ENCODE data around the gene FBRSL1.
"Not testable (repeated sequence)": the region's sequence is repeated elsewhere in the genome, so short reads cannot be mapped to it uniquely, and the experiment has no call there.

The FBRSL1 gene

DNA sequence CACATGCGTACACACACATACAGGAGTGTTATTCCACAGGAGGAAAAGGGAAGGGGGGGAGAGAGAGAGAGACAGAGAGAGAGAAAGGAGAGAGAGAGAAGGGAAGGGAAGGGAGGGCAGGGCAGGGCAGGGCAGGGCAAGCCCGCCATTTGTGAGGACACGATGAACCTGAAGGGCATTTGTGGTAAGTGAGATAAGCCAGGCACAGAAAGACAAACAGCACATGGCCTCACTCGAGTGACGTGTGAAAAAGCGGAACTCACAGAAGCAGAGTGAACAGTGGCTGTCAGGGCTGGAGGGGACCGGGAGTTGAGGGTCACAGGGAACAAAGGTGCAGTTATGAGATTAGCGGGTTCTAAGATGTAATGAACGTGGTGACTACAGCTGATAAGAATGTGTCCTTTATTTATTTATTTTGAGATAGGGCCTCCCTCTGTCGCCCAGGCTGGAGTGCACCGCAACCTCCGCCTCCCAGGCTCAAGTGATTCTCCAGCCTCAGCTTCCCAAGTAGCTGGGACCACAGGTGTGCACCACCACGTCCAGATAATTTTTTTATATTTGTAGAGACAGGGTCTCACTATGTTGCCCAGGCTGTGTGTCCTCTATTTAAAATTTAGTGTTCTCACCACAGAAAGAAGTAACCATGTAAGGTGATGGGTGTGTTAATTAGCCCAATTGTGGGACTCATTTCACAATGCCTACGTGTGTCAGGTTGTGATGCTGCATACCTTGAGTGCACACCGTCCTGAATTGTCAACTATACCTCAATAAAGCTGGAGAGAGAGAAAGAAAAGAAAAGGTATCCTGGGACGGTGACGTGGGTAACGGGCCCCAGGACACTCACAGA, 18.7 kb upstream of the FBRSL1 start:
- DNase-seq (ENCODE audit: low read depth) = no peak

DNA sequence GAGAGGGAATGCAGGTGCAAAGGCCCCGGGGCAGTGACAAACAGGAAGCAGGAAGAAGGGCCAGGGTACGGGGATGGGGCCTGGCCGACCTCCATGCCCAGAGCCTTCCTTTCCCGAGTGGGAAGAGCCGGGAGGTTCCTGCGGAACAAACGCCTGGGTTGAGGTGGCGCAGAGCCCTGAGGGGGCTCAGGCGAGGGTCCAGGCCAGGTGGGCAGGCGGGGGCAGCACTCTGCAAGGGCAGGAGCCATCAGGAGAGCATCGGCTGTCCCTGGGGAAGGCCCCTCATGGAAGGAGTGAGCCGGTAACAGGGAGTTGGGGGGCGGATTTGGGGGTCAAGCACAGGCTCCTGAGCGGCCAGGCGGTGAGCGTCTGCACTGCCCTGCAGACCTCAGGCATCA, 18.1 kb upstream of the FBRSL1 start:
- no peak for DNase-seq (ENCODE audit: low read depth)

DNA sequence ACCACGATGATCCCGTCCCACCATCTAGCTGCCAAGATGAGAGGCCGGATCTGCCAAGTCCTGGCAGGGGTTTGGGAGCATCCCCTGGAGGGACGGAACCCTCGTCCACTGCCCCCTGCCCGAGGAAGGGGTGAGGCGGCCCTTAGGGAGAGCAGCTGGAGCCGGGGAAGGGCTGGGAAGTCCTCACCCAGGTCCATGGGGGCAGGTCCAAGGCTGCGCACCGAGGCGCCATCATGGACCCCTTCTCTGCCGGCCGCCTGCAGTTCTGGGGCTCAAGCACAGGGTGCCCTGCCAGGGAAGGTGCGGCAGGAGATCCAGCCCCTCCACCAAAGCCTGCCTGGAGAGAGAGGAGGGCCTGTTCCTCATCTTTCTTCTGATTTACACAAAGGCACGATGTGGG, 17.6 kb upstream of the FBRSL1 start:
- DNase-seq (ENCODE audit: low read depth) = no peak

DNA sequence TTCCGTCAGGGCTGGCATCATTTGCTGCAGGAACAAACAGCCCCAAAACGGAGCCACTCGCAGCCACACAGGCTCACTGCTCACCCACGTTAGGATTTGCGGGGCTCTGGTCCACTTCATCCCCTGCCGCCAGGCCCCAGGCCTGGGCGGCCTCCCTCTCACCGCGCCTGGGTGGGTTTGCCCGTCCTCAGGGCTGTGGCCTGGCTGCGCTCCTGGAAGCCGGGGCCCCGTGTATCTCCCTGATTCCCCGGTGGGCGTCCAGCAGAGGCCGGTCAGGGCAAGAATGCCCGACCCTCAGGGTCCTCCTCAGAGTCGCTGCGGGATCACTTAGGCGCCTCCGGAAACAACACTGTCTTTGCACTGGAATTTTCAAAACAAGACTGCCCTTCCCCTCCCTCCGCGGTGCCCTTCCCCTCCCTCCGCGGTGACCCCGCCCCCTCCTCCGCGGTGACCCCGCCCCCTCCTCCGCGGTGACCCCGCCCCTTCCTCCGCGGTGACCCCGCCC, 15.7 kb upstream of the FBRSL1 start:
- no peak for DNase-seq (ENCODE audit: low read depth)

DNA sequence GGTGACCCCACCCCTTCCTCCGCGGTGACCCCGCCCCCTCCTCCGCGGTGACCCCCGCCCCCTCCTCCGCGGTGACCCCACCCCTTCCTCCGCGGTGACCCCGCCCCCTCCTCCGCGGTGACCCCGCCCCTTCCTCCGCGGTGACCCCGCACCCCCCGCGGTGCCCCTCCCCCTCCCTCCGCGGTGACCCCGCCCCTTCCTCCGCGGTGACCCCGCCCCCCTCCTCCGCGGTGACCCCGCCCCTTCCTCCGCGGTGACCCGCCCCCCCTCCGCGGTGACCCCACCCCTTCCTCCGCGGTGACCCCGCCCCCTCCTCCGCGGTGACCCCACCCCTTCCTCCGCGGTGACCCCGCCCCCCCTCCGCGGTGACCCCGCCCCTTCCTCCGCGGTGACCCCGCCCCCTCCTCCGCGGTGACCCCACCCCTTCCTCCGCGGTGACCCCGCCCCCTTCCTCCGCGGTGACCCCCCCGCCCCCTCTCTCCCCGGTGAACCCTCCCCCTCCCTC, 15.1 kb upstream of the FBRSL1 start:
- not testable (repeated sequence) for DNase-seq (ENCODE audit: low read depth)

DNA sequence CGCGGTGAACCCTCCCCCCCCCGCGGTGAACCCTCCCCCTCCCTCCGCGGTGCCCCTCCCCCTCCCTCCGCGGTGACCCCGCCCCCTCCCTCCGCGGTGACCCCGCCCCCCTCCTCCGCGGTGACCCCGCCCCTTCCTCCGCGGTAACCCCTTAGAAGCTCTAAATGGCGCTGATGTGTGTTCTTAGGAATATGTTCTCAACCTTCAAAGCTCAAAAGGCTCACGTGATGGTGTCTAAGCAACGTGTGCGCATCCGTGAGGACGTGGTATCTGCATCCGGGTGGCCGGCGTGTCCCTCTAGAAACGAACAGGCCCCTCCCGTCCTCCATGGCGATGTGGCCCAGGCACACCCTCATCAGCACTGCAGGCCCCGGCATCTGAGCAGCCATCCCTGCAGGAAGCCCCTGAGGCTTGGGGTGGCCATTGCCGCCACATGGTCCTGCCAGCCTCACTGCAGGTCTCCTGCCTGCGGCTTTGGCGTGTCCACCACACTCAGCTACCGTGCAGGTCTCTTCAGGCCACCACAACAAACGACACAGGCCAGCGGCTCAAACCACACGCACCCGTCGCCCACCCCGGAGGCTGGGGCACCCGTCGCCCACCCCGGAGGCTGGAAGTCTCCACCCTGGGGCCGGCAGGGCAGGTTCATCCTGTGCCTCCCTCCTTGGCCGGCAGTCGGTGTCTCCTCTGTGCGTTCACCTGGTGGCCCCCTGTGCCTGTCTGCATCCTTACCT, 14.5 kb upstream of the FBRSL1 start:
- no peak for DNase-seq (ENCODE audit: low read depth)

DNA sequence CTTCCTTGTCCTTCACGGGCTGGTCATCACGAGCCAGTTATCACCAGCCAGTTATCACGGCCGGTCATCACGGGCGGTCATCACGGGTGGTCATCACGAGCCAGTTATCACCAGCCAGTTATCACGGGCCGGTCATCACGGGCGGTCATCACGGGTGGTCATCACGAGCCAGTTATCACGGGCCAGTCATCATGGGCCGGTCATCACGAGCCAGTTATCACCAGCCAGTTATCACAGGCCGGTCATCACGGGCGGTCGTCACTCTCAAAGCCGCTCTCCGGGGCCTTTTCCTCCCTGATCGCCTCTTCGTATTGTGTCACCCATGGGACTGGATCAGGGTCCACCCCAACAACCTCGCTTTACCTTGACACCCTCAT, 13.9 kb upstream of the FBRSL1 start:
- no peak for DNase-seq (ENCODE audit: low read depth)

DNA sequence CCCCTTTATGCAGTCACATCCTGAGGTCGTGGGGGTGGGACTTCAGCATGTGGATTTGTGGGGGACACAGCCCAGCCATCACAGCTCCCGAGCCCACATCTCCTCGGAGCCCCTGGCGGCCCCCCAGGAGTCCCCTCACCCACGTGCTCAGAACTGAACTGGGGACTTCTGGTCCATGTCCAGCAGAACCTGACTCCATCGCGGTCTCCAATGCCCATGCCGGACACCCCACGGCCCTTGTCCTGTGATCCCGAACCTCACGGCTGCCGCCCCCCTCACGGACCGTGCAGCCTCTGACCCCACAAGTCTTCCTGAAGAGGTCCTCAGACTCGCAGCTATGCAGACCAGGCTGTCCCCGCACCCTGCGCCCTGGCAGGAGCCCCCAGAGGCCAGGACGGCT, 13.5 kb upstream of the FBRSL1 start:
- no peak for DNase-seq (ENCODE audit: low read depth)

DNA sequence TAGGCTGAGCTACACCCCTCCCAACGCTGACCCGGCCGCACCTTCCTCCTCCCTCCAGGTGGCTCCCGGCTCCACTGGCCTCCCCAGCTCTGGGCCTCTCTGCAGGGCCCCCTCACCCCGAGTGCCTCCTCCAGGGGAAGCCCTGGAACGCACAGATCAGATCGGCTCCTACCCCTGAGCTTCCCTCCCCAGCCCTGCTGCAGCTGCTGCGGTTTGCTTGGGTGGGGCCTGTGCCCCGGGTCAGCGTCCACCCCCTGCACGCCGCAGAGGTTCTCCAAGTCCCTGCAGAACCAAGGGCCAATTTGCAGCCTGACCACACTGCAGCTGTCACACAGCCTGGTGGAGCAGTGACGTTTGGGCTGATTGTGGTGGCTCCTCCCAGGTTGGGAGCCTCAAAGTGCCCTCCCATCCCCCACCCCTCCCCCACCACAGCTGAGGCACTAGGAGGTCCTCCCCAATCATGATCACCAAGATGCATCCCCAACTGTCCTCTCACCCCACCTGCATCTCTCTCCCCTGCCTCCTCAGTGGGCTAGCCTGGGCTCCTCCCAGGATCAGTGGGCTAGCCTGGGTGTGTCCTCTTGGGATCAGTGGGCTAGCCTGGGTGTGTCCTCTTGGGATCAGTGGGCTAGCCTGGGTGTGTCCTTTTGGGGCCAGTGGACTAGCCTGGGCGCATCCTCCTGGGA, 12.8 kb upstream of the FBRSL1 start:
- DNase-seq (ENCODE audit: low read depth) = no peak

DNA sequence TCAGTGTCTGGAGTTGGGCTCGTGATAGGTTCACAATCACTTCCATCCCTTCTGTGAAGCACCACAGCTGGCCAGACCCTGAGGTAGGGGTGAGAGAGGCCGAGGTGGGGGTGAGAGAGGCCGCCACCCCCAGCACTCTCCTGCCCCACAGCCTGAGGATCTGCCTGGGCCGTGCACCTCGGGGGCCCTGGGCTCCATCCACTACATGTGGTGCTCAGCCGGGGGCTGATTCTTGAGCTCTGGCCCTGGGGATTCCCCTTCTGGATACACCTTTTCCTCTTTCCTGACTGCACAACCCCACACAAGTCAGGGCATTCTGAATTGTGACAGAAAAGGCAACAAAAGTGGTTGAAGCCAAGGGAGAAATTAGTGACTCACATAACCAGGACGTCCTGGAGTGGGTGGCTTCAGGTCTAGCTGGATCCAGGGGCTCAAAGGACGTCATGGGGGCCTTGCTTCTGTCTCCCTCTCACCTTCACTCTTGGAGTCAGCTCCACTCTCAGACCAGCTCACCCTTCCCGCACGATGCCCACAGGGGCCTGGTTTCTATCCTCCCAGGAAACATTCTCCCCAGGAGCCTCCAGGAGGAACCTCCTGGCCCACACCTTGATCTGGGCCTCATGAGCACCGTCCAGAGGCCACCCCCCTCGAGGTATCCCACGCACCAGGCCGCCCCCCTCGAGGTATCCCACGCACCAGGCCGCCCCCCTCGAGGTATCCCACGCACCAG, 12.1 kb upstream of the FBRSL1 start:
- no peak for DNase-seq (ENCODE audit: low read depth)

DNA sequence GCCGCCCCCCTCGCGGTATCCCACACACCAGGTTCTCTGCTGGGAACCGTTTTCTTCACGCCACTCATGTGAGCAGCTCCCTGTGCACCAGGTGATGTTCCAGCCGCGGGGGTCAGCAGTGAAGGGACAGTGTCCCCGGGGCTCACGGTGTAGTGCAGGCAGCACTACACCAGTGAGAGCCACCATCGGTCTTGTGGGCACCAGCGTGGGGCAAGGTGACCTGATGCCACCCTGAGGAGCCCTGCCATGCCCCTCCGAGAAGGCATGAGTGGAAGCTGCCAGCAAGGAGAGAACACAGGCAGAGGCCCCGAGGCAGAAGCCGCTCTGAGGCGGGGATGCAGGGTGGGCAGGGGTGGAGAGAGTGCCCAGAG, 11.5 kb upstream of the FBRSL1 start:
- no peak for DNase-seq (ENCODE audit: low read depth)

DNA sequence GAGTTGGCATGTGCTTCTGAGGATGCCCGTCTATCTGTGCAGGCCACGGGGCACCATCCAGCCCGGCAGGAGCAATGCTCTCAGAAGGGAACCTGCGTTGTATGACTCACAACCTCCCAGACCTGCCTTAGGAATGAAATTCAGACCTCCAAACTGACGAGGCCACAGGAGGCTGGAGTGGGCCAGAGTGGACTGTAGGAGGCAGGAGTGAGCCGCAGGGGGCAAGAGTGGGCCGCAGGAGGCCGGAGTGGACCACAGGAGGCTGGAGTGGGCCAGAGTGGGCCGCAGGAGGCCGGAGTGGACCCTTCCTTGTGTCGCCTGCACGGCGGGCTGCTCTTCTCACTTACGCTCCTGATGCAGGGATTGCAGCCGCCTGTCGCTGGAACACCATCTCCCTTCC, 11.1 kb upstream of the FBRSL1 start:
- no peak for DNase-seq (ENCODE audit: low read depth)

DNA sequence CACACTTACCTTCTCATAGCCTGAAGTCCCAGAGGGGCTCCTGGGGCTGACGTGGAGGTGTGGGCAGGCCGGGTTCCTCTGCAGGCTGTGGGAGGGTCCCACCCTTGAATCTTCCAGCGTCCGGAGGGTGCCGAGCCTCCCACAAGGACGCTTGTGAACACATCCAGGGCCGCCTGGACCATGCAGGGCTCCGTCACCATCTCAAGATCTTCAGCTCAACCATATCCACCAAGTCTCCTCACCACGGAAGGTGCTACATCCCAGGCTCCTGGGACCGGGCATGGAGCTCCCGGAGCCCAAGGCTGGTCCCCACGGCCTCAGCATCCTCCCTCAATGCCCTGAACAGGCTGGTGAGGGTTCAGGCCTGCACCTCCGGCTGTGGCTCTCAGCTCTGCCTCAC, 10.7 kb upstream of the FBRSL1 start:
- DNase-seq (ENCODE audit: low read depth) = no peak

DNA sequence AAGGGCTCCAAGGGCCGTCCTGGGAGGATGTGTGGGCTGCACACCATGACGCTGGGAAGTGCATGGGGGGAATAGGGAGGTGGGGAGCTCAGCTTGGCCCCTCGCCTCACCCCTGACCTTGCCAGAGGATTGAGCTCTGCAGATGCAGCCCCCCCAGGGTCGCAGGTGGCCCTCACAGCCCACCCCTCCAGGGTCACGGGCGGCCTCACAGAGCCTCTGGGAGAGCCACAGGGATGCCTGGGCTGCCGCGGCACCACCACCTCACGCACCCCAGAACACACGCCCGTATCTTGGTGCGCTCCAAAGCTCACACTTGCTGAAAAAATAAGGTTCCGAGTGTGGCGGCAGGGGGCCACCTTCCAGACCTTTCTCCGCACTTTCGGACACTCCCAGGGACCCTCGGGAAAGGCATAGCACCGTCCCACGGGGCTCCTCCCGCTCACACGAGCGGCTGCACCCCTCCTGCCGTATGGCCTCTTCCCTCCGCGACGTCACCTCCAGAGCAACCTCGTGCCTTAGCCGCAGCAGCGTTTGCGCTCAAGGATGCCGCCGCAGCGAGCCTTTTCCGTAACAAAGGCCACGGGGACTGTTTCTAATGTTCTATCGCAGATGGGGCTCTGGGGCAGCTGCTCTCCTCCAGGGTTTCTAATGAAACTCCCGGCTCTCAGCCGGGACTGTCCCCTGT, 9.9 kb upstream of the FBRSL1 start:
- no peak for DNase-seq (ENCODE audit: low read depth)

DNA sequence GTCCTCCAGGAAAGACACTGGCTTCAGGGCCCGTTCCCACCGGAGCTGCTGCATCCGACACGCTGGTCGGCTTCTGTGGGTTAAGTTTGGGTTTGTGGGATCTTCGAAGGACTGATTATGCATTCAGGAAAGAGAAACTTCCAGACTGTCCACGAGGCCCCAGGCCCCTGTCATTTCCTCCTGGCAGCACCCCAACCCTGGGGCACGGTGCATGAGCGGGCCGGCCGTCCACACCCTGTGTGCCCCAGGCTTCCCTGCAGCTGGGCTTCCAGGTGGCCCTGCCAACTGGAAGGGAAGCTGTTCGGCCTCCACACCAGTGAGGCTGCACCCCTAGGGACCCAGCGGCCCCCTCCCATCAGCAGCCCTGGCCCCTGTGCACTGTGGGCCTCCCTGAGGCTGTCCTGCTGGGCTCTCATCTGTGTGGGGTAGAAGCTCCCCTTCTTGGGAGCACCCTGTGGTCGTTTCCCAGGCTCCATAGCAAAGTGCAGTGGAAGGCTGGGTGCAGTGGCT, 9.3 kb upstream of the FBRSL1 start:
- no peak for DNase-seq (ENCODE audit: low read depth)

DNA sequence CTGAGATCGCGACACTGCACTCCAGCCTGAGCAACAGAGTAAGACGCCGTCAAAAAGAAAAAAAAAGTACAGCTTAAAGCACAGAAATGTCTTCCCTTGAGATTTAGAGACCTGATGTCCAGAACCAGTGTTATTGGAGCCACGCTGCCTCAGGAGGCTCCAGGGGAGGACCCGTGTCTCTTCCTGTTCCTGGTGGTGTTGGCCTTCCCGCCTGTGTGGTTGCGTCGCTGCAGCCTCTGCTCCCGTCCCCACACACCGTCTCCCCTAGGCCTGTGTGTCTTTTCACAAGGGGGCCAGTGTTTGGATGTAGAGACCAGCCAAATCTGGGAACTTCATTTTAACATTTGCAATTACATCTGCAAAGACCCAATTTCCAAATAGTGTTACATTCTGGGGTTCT, 8.6 kb upstream of the FBRSL1 start:
- no peak for DNase-seq (ENCODE audit: low read depth)

DNA sequence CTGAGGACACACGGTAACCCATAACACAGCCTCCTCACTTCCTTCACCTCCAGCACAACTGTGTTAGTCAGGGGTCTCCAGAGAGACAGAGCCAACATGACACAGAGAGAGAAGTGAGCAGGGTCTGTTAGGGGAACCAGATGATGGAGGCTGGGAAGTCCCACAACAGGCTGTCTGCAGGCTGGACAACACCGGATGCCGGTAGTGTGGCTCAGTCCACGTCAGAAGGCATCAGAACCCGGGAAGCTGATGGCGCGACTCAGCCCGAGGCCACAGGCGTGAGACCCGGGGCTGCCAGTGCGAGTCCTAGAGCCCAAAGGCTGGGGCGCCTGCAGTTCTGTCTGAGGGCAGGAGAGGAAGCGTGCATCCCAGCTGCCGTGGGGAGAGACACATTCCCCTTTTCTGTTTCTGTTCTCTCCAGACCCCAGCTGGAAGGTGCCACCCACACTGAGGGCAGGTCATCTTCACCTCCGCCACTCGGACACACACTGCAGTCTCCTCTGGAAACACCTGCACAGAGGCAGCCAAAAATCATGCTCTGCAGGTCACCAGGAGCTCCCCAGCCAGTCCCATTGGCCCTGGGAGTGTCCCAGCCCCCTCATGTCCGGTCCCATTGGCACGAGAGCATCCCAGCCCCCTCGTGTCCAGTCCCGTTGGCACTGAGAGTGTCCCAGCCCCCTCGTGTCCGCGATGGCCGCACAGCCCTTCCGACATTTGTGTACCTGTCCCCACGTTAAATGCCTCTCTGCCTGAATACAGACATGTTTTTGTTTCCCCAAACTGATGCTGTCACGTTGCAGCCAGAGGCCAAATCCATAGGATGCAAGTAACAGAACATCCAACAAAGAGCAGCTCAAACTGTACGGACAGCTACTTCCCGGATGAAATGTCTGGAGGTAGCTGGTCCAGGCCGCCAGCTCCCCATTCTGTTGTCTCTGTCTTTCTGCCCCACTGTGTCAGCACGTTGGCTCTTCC, 7.9 kb upstream of the FBRSL1 start:
- DNase-seq (ENCODE audit: low read depth) = no peak

DNA sequence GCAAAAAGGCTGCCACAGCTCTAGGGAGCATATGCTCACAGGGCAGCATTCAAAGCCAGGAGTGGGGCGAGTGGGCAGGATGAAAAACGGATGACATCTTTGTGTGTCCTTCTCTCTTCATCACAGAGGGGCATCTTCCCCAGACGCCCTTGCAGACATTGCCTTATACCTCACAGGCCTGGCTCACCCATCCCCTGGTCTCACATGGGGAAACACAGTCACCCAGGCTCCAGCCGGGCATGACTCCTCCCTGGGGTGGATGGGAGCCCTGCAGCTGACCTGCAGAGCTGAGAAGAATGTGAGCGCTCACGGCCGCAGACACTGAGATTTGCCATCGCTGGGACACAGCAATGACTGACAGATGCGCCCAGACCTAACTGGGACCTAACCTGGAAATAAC, 7.2 kb upstream of the FBRSL1 start:
- DNase-seq (ENCODE audit: low read depth) = no peak

DNA sequence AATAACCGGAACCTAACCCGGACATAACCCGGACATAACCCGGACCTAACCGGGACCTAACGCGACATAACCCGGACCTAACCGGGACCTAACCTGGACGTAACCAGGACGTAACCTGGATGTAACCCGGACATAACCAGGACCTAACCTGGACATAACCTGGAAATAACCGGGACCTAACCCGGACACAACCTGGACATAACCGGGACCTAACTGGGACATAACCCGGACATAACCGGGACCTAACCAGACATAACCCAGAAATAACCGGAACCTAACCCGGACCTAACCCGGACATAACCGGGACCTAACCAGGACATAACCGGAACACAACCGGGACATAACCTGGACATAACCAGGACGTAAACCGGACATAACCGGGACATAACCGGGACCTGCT, 6.7 kb upstream of the FBRSL1 start:
- no peak for DNase-seq (ENCODE audit: low read depth)

DNA sequence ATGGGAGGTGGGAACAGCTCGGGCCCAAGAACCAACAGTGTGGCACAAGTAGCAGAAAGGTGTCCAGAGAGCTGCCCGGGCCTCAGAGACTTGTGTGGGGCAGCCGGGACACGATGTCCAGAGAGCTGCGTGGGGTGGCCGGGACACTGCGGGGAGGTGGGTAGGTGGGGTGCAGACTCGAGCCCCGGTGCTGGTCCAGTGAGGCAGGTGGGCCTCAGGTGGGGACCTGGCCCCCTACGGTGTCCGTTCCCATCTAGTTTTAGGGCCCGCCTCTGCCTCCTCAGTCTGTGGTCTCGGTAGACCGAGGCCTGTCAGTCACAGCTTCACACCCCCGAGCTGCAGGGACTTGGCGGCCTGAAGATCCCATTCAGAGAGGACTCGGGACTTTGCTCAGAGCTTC, 6.3 kb upstream of the FBRSL1 start:
- no peak for DNase-seq (ENCODE audit: low read depth)
